Parathyroid adenoma (tissue), 2 donors: ENCODE measurements around the gene PSMA1.

Experiments used
- H2AFZ ChIP-seq: fragments of 300-600 bp; sonication (generic); one replicate; pipeline ENCODE4 v1.7.0; 2017; ENCODE audit warnings: antibody characterized with exemption, mild to moderate bottlenecking
- H3K27ac ChIP-seq: fragments of 300-600 bp; sonication (generic); one replicate; pipeline ENCODE4 v1.7.0; 2017
- H3K27me3 ChIP-seq: fragments of 300-600 bp; sonication (generic); one replicate; pipeline ENCODE4 v1.7.0; 2017; ENCODE audit warnings: low read length; ENCODE audit not compliant: control insufficient read depth, insufficient read depth
- H3K36me3 ChIP-seq: fragments of 300-600 bp; sonication (generic); one replicate; pipeline ENCODE4 v1.7.0; 2017; ENCODE audit warnings: low read length; ENCODE audit not compliant: control insufficient read depth, insufficient read depth
- H3K4me1 ChIP-seq: fragments of 300-600 bp; sonication (generic); one replicate; pipeline ENCODE4 v1.7.0; 2017; ENCODE audit warnings: control low read depth
- H3K4me2 ChIP-seq: fragments of 300-600 bp; sonication (generic); one replicate; pipeline ENCODE4 v1.7.0; 2017; ENCODE audit warnings: low read length
- H3K4me3 ChIP-seq: fragments of 300-600 bp; sonication (generic); one replicate; pipeline ENCODE4 v1.7.0; 2017; ENCODE audit warnings: low read depth, low read length
- H3K79me2 ChIP-seq: fragments of 300-600 bp; sonication (generic); one replicate; pipeline ENCODE4 v1.7.0; 2017; ENCODE audit warnings: control low read depth
- H3K9ac ChIP-seq: fragments of 300-600 bp; sonication (generic); one replicate; pipeline ENCODE4 v1.7.0; 2017; ENCODE audit warnings: mild to moderate bottlenecking
- H3K9me3 ChIP-seq: fragments of 300-600 bp; sonication (generic); one replicate; pipeline ENCODE4 v1.7.0; 2017; ENCODE audit warnings: low read length; ENCODE audit not compliant: control insufficient read depth
- TF ChIP-seq, protein P1 (sequence below): fragments of 300-600 bp; sonication (generic); IDR thresholded peaks from one replicate; pipeline ENCODE4 v1.7.0; 2017; ENCODE audit warnings: antibody characterized with exemption, mild to moderate bottlenecking
- donor health status: primary hyperparathyroidism.

Gene PSMA1

DNA sequence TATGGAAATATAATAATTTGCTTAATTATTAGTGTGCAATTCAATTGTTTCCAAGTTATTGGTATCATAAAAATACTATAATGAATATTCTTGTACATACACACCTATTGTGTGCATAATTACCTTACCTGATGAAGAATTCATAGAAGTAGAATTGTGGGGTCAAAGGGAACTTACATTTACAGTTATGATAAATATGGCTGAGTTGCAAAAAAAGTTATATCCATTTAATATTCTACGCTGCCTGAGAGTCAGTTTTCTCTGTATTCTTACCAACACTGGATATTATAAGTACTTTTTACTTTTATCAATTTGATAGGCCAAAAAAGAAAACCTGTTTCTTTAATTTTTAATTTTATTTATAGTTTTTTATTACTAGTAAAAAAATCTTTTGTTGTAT, 2.1 kb upstream of the PSMA1 start:
- no peak overlapping the region for H3K4me2 ChIP-seq
- H3K4me1 ChIP-seq: no peaks in the 10 kb centered on the region
- no peaks in the 10 kb centered on the region for H3K36me3 ChIP-seq
- no peak overlapping the region for H3K27ac ChIP-seq
- H3K9ac ChIP-seq: no peak overlapping the region
- H3K27me3 ChIP-seq: no peaks in the 10 kb centered on the region
- H3K4me3 ChIP-seq: no peak overlapping the region
- H3K79me2 ChIP-seq: no peaks in the 10 kb centered on the region
- TF ChIP-seq, protein P1, sequence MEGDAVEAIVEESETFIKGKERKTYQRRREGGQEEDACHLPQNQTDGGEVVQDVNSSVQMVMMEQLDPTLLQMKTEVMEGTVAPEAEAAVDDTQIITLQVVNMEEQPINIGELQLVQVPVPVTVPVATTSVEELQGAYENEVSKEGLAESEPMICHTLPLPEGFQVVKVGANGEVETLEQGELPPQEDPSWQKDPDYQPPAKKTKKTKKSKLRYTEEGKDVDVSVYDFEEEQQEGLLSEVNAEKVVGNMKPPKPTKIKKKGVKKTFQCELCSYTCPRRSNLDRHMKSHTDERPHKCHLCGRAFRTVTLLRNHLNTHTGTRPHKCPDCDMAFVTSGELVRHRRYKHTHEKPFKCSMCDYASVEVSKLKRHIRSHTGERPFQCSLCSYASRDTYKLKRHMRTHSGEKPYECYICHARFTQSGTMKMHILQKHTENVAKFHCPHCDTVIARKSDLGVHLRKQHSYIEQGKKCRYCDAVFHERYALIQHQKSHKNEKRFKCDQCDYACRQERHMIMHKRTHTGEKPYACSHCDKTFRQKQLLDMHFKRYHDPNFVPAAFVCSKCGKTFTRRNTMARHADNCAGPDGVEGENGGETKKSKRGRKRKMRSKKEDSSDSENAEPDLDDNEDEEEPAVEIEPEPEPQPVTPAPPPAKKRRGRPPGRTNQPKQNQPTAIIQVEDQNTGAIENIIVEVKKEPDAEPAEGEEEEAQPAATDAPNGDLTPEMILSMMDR: no peak
- no peaks in the 10 kb centered on the region for H3K9me3 ChIP-seq
- no peak overlapping the region for H2AFZ ChIP-seq

DNA sequence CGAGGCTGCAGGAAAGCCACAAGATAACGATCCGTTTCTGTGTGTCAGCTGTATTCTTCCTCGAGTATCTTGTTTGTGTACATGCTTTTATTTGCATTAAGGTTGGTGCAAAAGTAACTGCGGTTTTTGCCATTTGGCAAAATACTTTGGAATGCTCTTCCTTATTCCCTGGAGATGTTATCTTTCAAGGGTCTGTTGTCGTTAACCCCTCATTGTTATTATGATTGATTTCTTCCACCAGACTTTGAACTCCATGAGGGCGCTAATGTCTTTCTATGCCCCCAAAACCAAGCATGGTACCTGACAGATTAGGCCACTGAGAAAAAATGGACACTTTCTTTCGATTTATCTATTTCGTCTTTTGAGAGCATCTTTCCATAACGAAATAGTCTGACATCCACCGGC, 563 bp upstream of the PSMA1 start:
- no peaks in the 10 kb centered on the region for H3K36me3 ChIP-seq
- H3K9ac ChIP-seq: no peak overlapping the region
- peak overlapping the region; percentile 83 for H3K27ac ChIP-seq
- no peaks in the 10 kb centered on the region for H3K79me2 ChIP-seq
- TF ChIP-seq, protein P1: no peak
- H3K4me1 ChIP-seq: no peaks in the 10 kb centered on the region
- peak overlapping the region; percentile 49 for H3K4me2 ChIP-seq
- H3K27me3 ChIP-seq: no peaks in the 10 kb centered on the region
- peak overlapping the region; percentile 84 for H3K4me3 ChIP-seq
- peak overlapping the region; percentile 94 for H2AFZ ChIP-seq
- no peaks in the 10 kb centered on the region for H3K9me3 ChIP-seq

DNA sequence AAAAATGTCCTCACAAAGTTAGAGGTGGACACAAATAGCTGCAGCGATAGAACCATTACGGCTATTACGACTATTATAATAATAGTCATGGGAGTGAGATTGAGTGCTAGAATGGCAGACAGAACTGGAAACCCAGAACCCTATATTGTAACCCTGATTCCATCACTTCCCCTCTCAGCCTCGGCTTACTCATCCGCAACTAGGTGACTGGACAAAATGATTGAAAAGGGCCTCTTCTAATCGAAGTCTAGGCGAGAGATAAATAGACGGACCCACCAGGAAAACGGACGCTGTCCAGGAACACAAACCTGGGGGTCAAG, 629 bp downstream of the PSMA1 start:
- Histone ChIP-seq H3K79me2 (no peaks in the 10 kb centered on the region), H3K36me3 (no peaks in the 10 kb centered on the region), H3K4me1 (no peaks in the 10 kb centered on the region), H3K9me3 (no peaks in the 10 kb centered on the region), H2AFZ (peak overlapping the region; percentile 94), H3K4me3 (peak overlapping the region; percentile 84), H3K9ac (peak overlapping the region; percentile 33), H3K27me3 (no peaks in the 10 kb centered on the region), H3K4me2 (peak overlapping the region; percentile 49), H3K27ac (peak overlapping the region; percentile 83)
- TF ChIP-seq, protein P1: no peak

DNA sequence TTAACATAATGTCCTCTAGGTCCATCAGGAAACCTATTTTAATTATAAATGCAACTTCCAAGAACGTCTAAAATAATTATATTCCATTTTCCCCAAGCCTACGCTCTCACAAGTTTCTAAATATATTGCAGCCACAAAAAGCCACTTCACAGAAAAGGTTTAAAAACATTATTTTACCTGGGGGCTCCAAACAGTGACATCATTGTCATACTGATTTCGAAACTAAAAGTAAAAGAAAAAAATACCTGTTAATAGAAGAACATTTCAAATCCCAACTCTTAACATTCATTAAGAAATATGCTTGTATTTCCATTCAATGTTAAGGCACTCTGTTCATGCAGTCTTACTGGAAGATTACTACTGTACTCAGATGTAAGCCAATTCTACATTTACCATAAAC, 1.4 kb downstream of the PSMA1 start:
- Histone ChIP-seq H3K27ac (no peak overlapping the region), H3K27me3 (no peaks in the 10 kb centered on the region), H3K9ac (no peak overlapping the region), H3K9me3 (no peaks in the 10 kb centered on the region), H3K4me3 (peak overlapping the region; percentile 84), H3K4me1 (no peaks in the 10 kb centered on the region), H3K36me3 (no peaks in the 10 kb centered on the region), H2AFZ (no peak overlapping the region), H3K4me2 (peak overlapping the region; percentile 49), H3K79me2 (no peaks in the 10 kb centered on the region)
- TF ChIP-seq, protein P1: no peak

DNA sequence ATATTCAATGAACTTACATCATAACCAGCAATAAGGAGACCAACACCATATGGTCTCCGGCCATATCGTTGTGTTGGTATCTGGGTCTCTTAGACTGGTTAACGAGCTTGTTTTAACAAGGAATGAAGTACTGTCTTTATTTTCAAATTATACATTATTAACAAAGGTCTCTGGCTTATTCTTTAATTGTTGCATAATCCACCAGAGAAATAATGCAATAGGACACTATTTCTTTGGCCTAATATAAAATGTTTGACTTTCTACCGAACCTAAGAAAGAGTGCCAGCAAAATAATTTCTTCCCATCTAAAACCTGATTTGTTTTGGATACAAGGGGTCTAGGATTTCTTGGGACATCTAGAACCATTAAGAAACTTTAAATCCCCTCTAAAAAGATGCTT, 6.4 kb downstream of the PSMA1 start:
- Histone ChIP-seq H3K9ac (no peak overlapping the region), H3K4me1 (no peaks in the 10 kb centered on the region), H2AFZ (no peak overlapping the region), H3K4me3 (no peak overlapping the region), H3K36me3 (no peaks in the 10 kb centered on the region), H3K9me3 (no peaks in the 10 kb centered on the region), H3K27ac (no peak overlapping the region), H3K4me2 (no peak overlapping the region), H3K79me2 (no peaks in the 10 kb centered on the region), H3K27me3 (no peaks in the 10 kb centered on the region)
- TF ChIP-seq, protein P1: no peak
